ENCODE results near the gene PRDM15.

DNA sequence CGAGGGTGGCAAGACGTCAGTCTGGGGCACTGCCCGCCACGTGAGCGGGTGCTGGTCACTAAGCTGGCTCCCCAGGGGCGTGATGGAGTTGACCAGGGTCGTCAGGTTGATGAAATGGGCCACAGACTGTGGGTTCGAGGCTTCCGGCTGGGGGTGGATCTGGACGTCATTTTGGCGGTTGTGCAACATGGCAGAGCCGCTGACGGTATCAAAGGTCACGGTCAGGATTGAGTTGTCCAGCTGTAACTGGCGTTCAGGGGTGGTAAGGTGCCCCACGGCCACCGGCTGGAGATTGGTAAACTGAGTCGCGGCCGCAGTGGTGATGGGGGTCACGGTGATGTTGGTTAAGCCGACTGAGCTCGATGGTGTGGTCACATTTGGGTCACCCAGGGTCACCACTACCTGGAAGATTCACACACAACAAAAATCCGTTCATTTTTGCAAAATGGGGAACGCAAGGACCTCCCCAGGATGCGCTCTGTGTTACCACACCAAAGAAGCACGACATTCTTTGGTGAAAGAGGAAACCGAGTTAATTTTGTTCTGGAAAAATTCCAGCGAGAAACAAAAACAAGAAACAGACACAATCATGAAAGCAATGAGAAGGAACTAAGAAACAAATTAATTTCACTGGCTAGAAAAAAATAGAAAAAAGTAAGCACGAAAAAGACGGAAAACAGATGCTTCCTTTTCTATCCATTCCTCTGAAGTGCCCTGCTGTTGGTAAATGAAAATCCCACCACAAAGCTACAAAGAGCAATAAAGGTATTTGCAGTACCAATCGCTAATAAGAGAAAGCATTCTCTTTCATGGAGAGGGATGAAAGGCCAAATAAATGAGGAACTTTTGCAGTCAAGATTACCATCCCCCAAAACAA is 77.6 kb downstream of the PRDM15 start:
- TF ChIP-seq EZH2phosphoT487 (IDR thresholded peaks at IDR 0.05; ENCODE audit: insufficient read depth, low read depth): no peak
- TF ChIP-seq EZH2 (IDR thresholded peaks at IDR 0.05; ENCODE audit: insufficient read depth, poor library complexity, severe bottlenecking): no peak
